HEK293 (cell line): ENCODE results near the gene TP53I11.
A peak's percentile ranks its signal among the peaks of the same experiment; 100 is the strongest.

Experiments used
- CTCF ChIA-PET: fragments of 350-600 bp; formaldehyde crosslinking; extraction: SDS; loops from one replicate; lab custom pipeline; 2021; ENCODE audit warnings: antibody characterized with exemption; lab: Yijun Ruan, JAX
- POLR2A ChIA-PET: fragments of 300-600 bp; formaldehyde crosslinking; extraction: SDS; loops from one replicate; lab custom pipeline; 2020; ENCODE audit warnings: antibody characterized with exemption, inconsistent platforms; lab: Yijun Ruan, JAX
- H3K27ac ChIP-seq: fragments of 200-500 bp; sonication (Bioruptor generic); 2 replicates; pipeline ENCODE4 v1.5.1; 2014; ENCODE audit warnings: low read depth, low read length, control low read depth, inconsistent platforms; ENCODE audit errors: extremely low read depth
- H3K36me3 ChIP-seq, 2 experiments: fragments of 200-500 bp in 1 of 2; sonication (Bioruptor generic) in 1 of 2; 1 replicate in 1 of 2; 2 replicates in 1 of 2; pipeline ENCODE4 v1.5.1; 2014 to 2017; ENCODE audit warnings: inconsistent platforms in 2 of 2, low read length in 2 of 2; ENCODE audit not compliant: control insufficient read depth in 2 of 2, insufficient read depth in 1 of 2
- H3K4me1 ChIP-seq: fragments of 200-500 bp; sonication (Bioruptor generic); 2 replicates; pipeline ENCODE4 v1.5.1; 2014; ENCODE audit warnings: mild to moderate bottlenecking, low read length, inconsistent platforms; ENCODE audit not compliant: control insufficient read depth, insufficient read depth
- H3K4me3 ChIP-seq: 2 replicates; pipeline ENCODE4 v1.5.1; 2011; ENCODE audit warnings: low read depth, mild to moderate bottlenecking, control low read depth, low read length, moderate library complexity
- H3K9me3 ChIP-seq: fragments of 200-500 bp; sonication (Bioruptor generic); 2 replicates; pipeline ENCODE4 v1.5.1; 2014; ENCODE audit warnings: low read depth, low read length, inconsistent platforms; ENCODE audit not compliant: control insufficient read depth, insufficient read depth
- ATF2 ChIP-seq: fragments of 450-650 bp; formaldehyde crosslinking; IDR thresholded peaks from 2 replicates; pipeline ENCODE4 v1.5.1; 2016; ENCODE audit warnings: missing biosample characterization, missing genetic modification characterization, low read depth
- GLI2 ChIP-seq: fragments of 450-650 bp; formaldehyde crosslinking; IDR thresholded peaks from 2 replicates; pipeline ENCODE4; 2017; ENCODE audit warnings: missing biosample characterization, missing genetic modification characterization, low read depth, borderline replicate concordance
- PRDM4 ChIP-seq: fragments of 450-650 bp; formaldehyde crosslinking; IDR thresholded peaks from 2 replicates; pipeline ENCODE4 v1.5.1; 2017; ENCODE audit warnings: missing biosample characterization, missing genetic modification characterization
- PRDM6 ChIP-seq: fragments of 450-650 bp; formaldehyde crosslinking; IDR thresholded peaks from 2 replicates; pipeline ENCODE4 v1.5.1; 2017; ENCODE audit warnings: missing biosample characterization, missing genetic modification characterization
- SETDB1 ChIP-seq: IDR thresholded peaks from one replicate; pipeline ENCODE4 v1.6.1; 2017; ENCODE audit warnings: mild to moderate bottlenecking, low read length, moderate library complexity, mixed read lengths; ENCODE audit not compliant: insufficient read length
- TRIM28 ChIP-seq: IDR thresholded peaks from 2 replicates; pipeline ENCODE4 v1.6.1; 2011; ENCODE audit warnings: low read length, control low read depth, borderline replicate concordance
- WT1 ChIP-seq: fragments of 450-650 bp; formaldehyde crosslinking; IDR thresholded peaks from 2 replicates; pipeline ENCODE4 v1.5.1; 2016; ENCODE audit warnings: missing biosample characterization, missing genetic modification characterization
- ZBTB8A ChIP-seq: fragments of 450-650 bp; formaldehyde crosslinking; IDR thresholded peaks from 2 replicates; pipeline ENCODE4 v1.5.1; 2016; ENCODE audit warnings: missing biosample characterization, missing genetic modification characterization
- ZFP69B ChIP-seq: fragments of 450-650 bp; formaldehyde crosslinking; IDR thresholded peaks from 2 replicates; pipeline ENCODE4 v1.5.1; 2016; ENCODE audit warnings: missing biosample characterization, missing genetic modification characterization
- ZNF184 ChIP-seq: fragments of 450-650 bp; IDR thresholded peaks from 2 replicates; pipeline ENCODE4 v1.5.1; 2018; ENCODE audit warnings: missing biosample characterization, mild to moderate bottlenecking, missing genetic modification characterization
- ZNF214 ChIP-seq: fragments of 450-650 bp; formaldehyde crosslinking; IDR thresholded peaks from 2 replicates; pipeline ENCODE4 v1.5.1; 2017; ENCODE audit warnings: missing biosample characterization, mild to moderate bottlenecking, missing genetic modification characterization, borderline replicate concordance
- ZNF24 ChIP-seq: fragments of 450-650 bp; formaldehyde crosslinking; IDR thresholded peaks from 2 replicates; pipeline ENCODE4 v1.5.1; 2016; ENCODE audit warnings: missing biosample characterization, missing genetic modification characterization
- ZNF292 ChIP-seq: fragments of 450-650 bp; formaldehyde crosslinking; IDR thresholded peaks from 2 replicates; pipeline ENCODE4 v1.5.1; 2016; ENCODE audit warnings: low read depth, missing biosample characterization, missing genetic modification characterization, borderline replicate concordance
- ZNF423 ChIP-seq: fragments of 450-650 bp; formaldehyde crosslinking; IDR thresholded peaks from 2 replicates; pipeline ENCODE4 v1.5.1; 2016; ENCODE audit warnings: missing biosample characterization, missing genetic modification characterization
- ZNF473 ChIP-seq: fragments of 450-650 bp; formaldehyde crosslinking; IDR thresholded peaks from 2 replicates; pipeline ENCODE4 v1.5.1; 2017; ENCODE audit warnings: missing biosample characterization, missing genetic modification characterization
- ZNF558 ChIP-seq: fragments of 450-650 bp; formaldehyde crosslinking; IDR thresholded peaks from 2 replicates; pipeline ENCODE4 v1.5.1; 2016; ENCODE audit warnings: missing biosample characterization, missing genetic modification characterization
- ZNF600 ChIP-seq: fragments of 450-650 bp; formaldehyde crosslinking; IDR thresholded peaks from 2 replicates; pipeline ENCODE4 v1.5.1; 2016; ENCODE audit warnings: missing biosample characterization, missing genetic modification characterization
- ZNF621 ChIP-seq: fragments of 450-650 bp; formaldehyde crosslinking; IDR thresholded peaks from 2 replicates; pipeline ENCODE4 v1.5.1; 2017; ENCODE audit warnings: missing biosample characterization, missing genetic modification characterization
- ZNF785 ChIP-seq: fragments of 450-650 bp; formaldehyde crosslinking; IDR thresholded peaks from 2 replicates; pipeline ENCODE4 v1.5.1; 2016; ENCODE audit warnings: missing biosample characterization, missing genetic modification characterization
- ZNF792 ChIP-seq: fragments of 450-650 bp; formaldehyde crosslinking; IDR thresholded peaks from 2 replicates; pipeline ENCODE4 v1.5.1; 2016; ENCODE audit warnings: missing biosample characterization, missing genetic modification characterization
- ZSCAN18 ChIP-seq: fragments of 450-650 bp; formaldehyde crosslinking; IDR thresholded peaks from 2 replicates; pipeline ENCODE4 v1.5.1; 2016; ENCODE audit warnings: missing biosample characterization, missing genetic modification characterization
- ZSCAN4 ChIP-seq: fragments of 450-650 bp; formaldehyde crosslinking; IDR thresholded peaks from 2 replicates; pipeline ENCODE4 v1.5.1; 2017; ENCODE audit warnings: missing biosample characterization, missing genetic modification characterization
- ZSCAN5A ChIP-seq: fragments of 450-650 bp; formaldehyde crosslinking; IDR thresholded peaks from 2 replicates; pipeline ENCODE4 v1.5.1; 2016; ENCODE audit warnings: missing biosample characterization, missing genetic modification characterization

TP53I11 gene

GRCh38 chr11:44904261-44905020 lies 46.2 kb downstream of the TP53I11 start (continued):
- no peak for TF ChIP-seq ZFP69B (tag by site-specific recombination)
- no peak for TF ChIP-seq ZNF184

- TF ChIP-seq ZFP69B (tag by site-specific recombination) (no peak), ATF2 (tag by site-specific recombination) (0 out of 2 replicates have a peak, but pooled peaks have one; percentile 12), ZNF785 (tag by site-specific recombination) (no peak), ZNF558 (tag by site-specific recombination) (no peak), ZNF24 (tag by site-specific recombination) (no peak), GLI2 (tag by site-specific recombination) (no peak)
- no peaks in the 10 kb centered on the region for H3K36me3 ChIP-seq
- no peaks in the 10 kb centered on the region for H3K4me1 ChIP-seq
- no peak overlapping the region for H3K27ac ChIP-seq
- H3K4me3 ChIP-seq: no peak overlapping the region
- ChIA-PET POLR2A (no interaction called here), CTCF (interaction anchor here (0.5 to 1.9 kb wide), 4 partner anchors 8 to 287 kb away, joined by 3 to 7 read pairs (median 4); no protein-coding TSS in a partner anchor)
- no peaks in the 10 kb centered on the region for H3K9me3 ChIP-seq
Measured at GRCh38 chr11:44903518-44903917, 47.2 kb downstream of the TP53I11 start.

- ChIA-PET POLR2A (no interaction called here), CTCF (interaction anchor here (0.6 to 1.9 kb wide), 4 partner anchors 9 to 443 kb away, joined by 3 to 7 read pairs (median 4); no protein-coding TSS in a partner anchor)
- Histone ChIP-seq H3K27ac (no peak overlapping the region), H3K4me3 (no peak overlapping the region), H3K9me3 (no peaks in the 10 kb centered on the region), H3K4me1 (no peaks in the 10 kb centered on the region), H3K36me3 (no peaks in the 10 kb centered on the region)
- no peak for TF ChIP-seq ZNF214 (tag by site-specific recombination)
- TF ChIP-seq ZNF473: no peak
- TF ChIP-seq ZSCAN5A (tag by site-specific recombination): no peak
- TF ChIP-seq SETDB1: no peak
- no peak for TF ChIP-seq WT1 (tag by site-specific recombination)
- TF ChIP-seq ZBTB8A (tag by site-specific recombination): no peak
- TF ChIP-seq TRIM28: no peak
- no peak for TF ChIP-seq PRDM4
- no peak for TF ChIP-seq ZSCAN4 (tag by site-specific recombination)
- TF ChIP-seq ZNF792 (tag by site-specific recombination): no peak
- TF ChIP-seq ZNF600 (tag by site-specific recombination): no peak
- TF ChIP-seq ZNF423: no peak
- TF ChIP-seq PRDM6 (tag by site-specific recombination): no peak
- TF ChIP-seq ZSCAN18 (tag by site-specific recombination): no peak
- TF ChIP-seq ZNF621 (tag by site-specific recombination): no peak
- no peak for TF ChIP-seq ZNF292 (tag by site-specific recombination)
Measured at GRCh38 chr11:44903035-44903434, 47.6 kb downstream of the TP53I11 start.
